Measurements from ENCODE around the gene AP3M1. TPM values are rescaled to one million over a fixed set of nuclear protein-coding genes. Genes with fewer than 3 reads are reported as not detected.
"Not testable (repeated sequence)": the region's sequence is repeated elsewhere in the genome, so short reads cannot be mapped to it uniquely, and the experiment has no call there.

AP3M1 gene
- total and polyA plus RNA-seq, 12 donors = 6.6 to 33.2 (median 27.4) TPM

DNA sequence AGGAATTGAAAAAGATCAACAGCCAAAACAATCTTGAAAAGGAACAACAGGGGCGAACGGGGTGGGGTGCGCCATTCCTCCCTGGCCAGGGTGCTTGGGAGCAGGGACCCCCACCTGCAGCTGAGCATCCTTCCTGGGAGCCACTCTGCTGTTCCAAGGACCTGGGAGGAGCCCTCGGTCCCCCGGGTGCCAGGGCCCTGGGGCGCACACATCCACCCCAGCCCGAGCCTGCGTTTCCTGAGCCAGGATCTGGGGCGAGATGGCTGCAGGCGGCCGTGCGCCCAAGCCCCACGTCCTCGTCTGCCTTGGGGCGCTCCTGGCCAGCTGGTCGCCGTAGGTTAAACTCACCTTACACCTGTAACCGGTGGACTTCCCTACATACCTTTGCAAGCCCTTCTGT is 10.6 kb downstream of the AP3M1 start:
- Histone ChIP-seq H3K4me3 (no peak overlapping the region), H3K27ac (no peak overlapping the region), H3K4me1 (peaks cover under 1 to 16% (median 6%) of the 10 kb centered on the region in 9 donors), H3K27me3 (no peaks in the 10 kb centered on the region), H3K36me3 (peaks cover 0 to 53% (median 34%) of the 10 kb centered on the region in 9 donors), H3K9me3 (no peaks in the 10 kb centered on the region)
- DNase-seq (no peak), ATAC-seq (peak in 1 of 8 donors; percentile 38)
- TF ChIP-seq, protein P1, sequence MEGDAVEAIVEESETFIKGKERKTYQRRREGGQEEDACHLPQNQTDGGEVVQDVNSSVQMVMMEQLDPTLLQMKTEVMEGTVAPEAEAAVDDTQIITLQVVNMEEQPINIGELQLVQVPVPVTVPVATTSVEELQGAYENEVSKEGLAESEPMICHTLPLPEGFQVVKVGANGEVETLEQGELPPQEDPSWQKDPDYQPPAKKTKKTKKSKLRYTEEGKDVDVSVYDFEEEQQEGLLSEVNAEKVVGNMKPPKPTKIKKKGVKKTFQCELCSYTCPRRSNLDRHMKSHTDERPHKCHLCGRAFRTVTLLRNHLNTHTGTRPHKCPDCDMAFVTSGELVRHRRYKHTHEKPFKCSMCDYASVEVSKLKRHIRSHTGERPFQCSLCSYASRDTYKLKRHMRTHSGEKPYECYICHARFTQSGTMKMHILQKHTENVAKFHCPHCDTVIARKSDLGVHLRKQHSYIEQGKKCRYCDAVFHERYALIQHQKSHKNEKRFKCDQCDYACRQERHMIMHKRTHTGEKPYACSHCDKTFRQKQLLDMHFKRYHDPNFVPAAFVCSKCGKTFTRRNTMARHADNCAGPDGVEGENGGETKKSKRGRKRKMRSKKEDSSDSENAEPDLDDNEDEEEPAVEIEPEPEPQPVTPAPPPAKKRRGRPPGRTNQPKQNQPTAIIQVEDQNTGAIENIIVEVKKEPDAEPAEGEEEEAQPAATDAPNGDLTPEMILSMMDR (IDR thresholded peaks at IDR 0.05) = no peak
- intact Hi-C loops (cut with DNase I) = loop anchor here in 1 of 10 donors (10.0 kb wide), 1 partner anchor 95 kb away; no protein-coding TSS in a partner anchor
- 97% methylated on average over 18 of the region's 18 CpGs for WGBS, 2 donors

DNA sequence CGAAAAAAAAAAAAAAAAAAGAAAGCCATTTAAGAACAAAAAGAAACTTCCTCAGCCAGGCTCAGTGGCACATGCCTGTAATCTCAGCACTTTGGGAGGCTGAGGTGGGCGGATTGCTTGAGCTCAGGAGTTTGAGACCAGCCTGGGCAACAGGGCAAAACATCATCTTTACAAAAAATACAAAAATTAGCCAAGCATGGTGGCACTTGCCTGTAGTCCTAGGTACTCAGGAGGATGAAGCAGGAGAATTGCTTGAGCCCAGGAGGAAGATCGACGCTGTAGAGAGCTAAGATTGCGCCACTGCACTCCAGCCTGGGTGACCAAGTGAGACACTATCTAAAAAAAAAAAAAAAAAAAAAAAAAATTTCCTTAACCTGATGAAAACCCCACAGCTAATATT is 12.0 kb downstream of the AP3M1 start:
- peaks cover 0 to 64% (median 46%) of the 10 kb centered on the region in 9 donors for H3K36me3 ChIP-seq
- WGBS, 2 donors = 95 to 97% methylated on average over 5 of the region's 5 CpGs
- H3K27ac ChIP-seq = not testable (repeated sequence)

GRCh38 chr10:74137992-74138391 is 12.6 kb downstream of the AP3M1 start:
- ATAC-seq = no peak
- H3K27me3 ChIP-seq = no peaks in the 10 kb centered on the region
- no peaks in the 10 kb centered on the region for H3K9me3 ChIP-seq
- TF ChIP-seq, protein P1 (IDR thresholded peaks at IDR 0.05) = no peak
- H3K27ac ChIP-seq = no peak overlapping the region
- peaks cover 0 to 13% (median 3%) of the 10 kb centered on the region in 9 donors for H3K4me1 ChIP-seq
- 67 to 70% methylated on average over 5 of the region's 5 CpGs for WGBS, 2 donors
- H3K4me3 ChIP-seq = no peak overlapping the region
- peaks cover 0 to 67% (median 52%) of the 10 kb centered on the region in 9 donors for H3K36me3 ChIP-seq
- intact Hi-C loops (cut with DNase I) = no loop called here
- no peak for DNase-seq

More for the DNA sequence above, 12.0 kb downstream of the AP3M1 start:
- H3K27me3 ChIP-seq; H3K4me3 ChIP-seq; DNase-seq; intact Hi-C loops (cut with DNase I); ATAC-seq; H3K9me3 ChIP-seq: not testable (repeated sequence)
- H3K4me1 ChIP-seq = peaks cover 0 to 15% (median 3%) of the 10 kb centered on the region in 9 donors

GRCh38 chr10:74135452-74135851 is 15.2 kb downstream of the AP3M1 start:
- H3K4me3 ChIP-seq = no peak overlapping the region
- peaks cover 4 to 93% (median 65%) of the 10 kb centered on the region in 9 donors for H3K36me3 ChIP-seq
- WGBS, 2 donors = 92 to 96% methylated on average over 3 of the region's 3 CpGs
- DNase-seq = no peak
- H3K27ac ChIP-seq = no peak overlapping the region
- intact Hi-C loops (cut with DNase I) = no loop called here
- no peaks in the 10 kb centered on the region for H3K9me3 ChIP-seq
- no peak for ATAC-seq
- no peaks in the 10 kb centered on the region for H3K27me3 ChIP-seq
- TF ChIP-seq, protein P1 (IDR thresholded peaks at IDR 0.05) = no peak
- peaks cover 0 to 6% (median 0%) of the 10 kb centered on the region in 9 donors for H3K4me1 ChIP-seq
